IPS-18a (cell line): Measurements from ENCODE around the gene RERE.

Source experiments
- H3K27ac ChIP-seq: one replicate; pipeline ENCODE4 v1.5.1; 2013; ENCODE audit warnings: low read length
- H3K27me3 ChIP-seq: one replicate; pipeline ENCODE4 v1.6.1; 2013; ENCODE audit warnings: mild to moderate bottlenecking, low read length; ENCODE audit not compliant: control insufficient read depth, insufficient read depth
- H3K36me3 ChIP-seq: one replicate; pipeline ENCODE4 v1.6.1; 2013; ENCODE audit warnings: low read depth, low read length; ENCODE audit not compliant: control insufficient read depth
- H3K4me1 ChIP-seq: one replicate; pipeline ENCODE4 v1.6.1; 2013; ENCODE audit warnings: low read depth, low read length; ENCODE audit not compliant: control insufficient read depth
- H3K4me3 ChIP-seq: one replicate; pipeline ENCODE4 v1.5.1; 2013; ENCODE audit warnings: low read length
- H3K9ac ChIP-seq: one replicate; pipeline ENCODE4 v1.6.1; 2013; ENCODE audit warnings: mild to moderate bottlenecking, low read length, moderate library complexity
- H3K9me3 ChIP-seq: one replicate; pipeline ENCODE4 v1.6.1; 2013; ENCODE audit warnings: low read depth, low read length; ENCODE audit not compliant: control insufficient read depth

RERE gene

DNA sequence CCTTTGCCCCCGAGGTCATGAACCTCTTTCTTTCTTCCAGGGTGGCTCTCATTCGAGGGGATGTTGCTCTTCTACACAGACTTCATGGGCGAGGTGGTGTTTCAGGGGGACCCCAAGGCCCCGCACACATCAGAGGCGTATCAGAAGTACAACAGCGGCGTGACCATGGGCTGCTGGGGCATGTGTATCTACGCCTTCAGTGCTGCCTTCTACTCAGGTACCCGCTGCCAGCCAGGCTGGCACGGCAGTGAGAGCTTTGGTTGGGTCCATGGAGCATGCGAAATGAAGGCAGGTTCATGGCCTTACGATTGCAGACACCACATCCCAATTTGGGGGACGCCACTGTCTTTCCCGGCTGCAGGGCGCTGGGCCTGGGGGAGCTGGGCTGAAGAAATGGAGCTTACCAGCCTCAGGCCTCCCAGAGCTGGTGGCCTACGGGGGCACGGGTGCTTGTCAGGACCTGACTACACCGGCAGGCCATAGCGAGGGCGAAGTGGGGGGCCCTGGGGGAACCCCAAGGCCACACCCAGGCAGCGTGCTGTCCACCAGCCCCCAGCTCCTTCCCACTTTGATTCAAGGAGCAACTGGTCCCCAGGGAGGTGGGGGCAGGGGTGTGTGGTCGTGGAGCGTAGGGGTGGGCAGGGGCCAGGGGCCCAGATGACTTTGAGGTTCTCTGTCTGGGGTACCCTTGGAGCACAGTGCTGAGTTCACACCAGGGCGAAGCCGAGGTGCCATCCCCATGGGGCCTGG, 479.5 kb downstream of the RERE start:
- Histone ChIP-seq H3K4me1 (no peaks in the 10 kb centered on the region), H3K27ac (no peak overlapping the region), H3K4me3 (no peak overlapping the region), H3K36me3 (no peaks in the 10 kb centered on the region), H3K9me3 (no peaks in the 10 kb centered on the region), H3K9ac (no peak overlapping the region), H3K27me3 (no peaks in the 10 kb centered on the region)

GRCh38 chr1:8335246-8335645, 482.2 kb downstream of the RERE start:
- Histone ChIP-seq H3K9me3 (no peaks in the 10 kb centered on the region), H3K4me3 (no peak overlapping the region), H3K4me1 (no peaks in the 10 kb centered on the region), H3K9ac (no peak overlapping the region), H3K36me3 (no peaks in the 10 kb centered on the region), H3K27ac (no peak overlapping the region), H3K27me3 (no peaks in the 10 kb centered on the region)

- H3K9ac ChIP-seq = no peak overlapping the region
- H3K4me3 ChIP-seq = no peak overlapping the region
- H3K4me1 ChIP-seq = no peaks in the 10 kb centered on the region
- H3K36me3 ChIP-seq = no peaks in the 10 kb centered on the region
- H3K9me3 ChIP-seq = no peaks in the 10 kb centered on the region
- no peaks in the 10 kb centered on the region for H3K27me3 ChIP-seq
- no peak overlapping the region for H3K27ac ChIP-seq
Measured at GRCh38 chr1:8334106-8334851, 483.2 kb downstream of the RERE start.

DNA sequence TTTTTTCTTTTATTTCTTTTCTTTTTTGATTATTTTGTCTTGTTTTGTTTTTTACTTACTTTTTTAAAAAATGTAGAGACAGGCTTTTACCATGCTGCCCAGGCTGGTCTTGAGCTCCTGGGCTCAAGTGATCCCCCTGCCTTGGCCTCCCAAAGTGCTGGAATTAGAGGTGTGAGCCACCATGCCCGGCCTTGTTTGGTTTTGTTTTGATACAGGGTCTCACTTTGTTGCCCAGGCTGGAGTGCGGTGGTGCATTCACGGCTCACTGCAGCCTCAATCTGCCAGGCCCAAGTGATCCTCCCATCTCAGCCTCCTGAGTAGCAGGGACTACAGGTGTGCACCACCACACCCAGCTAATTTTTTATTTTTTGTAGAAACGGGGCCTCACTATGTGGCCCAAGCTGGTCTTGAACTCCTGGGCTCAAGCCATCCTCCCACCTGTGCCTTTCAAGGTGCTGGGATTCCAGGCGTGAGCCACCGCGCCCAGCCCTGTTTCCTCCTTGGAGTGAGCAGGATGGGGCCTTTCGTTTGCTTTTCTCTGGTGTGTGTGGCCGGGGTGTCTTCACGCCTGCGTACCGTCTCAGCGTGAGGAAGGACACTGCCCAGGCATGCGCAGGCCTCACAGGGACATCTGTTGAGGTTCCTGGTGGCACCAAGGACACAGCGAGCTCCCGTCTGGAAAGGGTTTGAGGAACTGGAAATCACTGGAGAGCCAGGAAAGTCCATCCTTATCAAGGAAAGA, 484.0 kb downstream of the RERE start:
- Histone ChIP-seq H3K4me3 (no peak overlapping the region), H3K27me3 (no peaks in the 10 kb centered on the region), H3K9ac (no peak overlapping the region), H3K36me3 (no peaks in the 10 kb centered on the region), H3K4me1 (no peaks in the 10 kb centered on the region), H3K9me3 (no peaks in the 10 kb centered on the region), H3K27ac (no peak overlapping the region)

GRCh38 chr1:8332806-8333205, 484.6 kb downstream of the RERE start:
- no peak overlapping the region for H3K27ac ChIP-seq
- H3K9ac ChIP-seq = no peak overlapping the region
- H3K4me1 ChIP-seq = no peaks in the 10 kb centered on the region
- no peaks in the 10 kb centered on the region for H3K36me3 ChIP-seq
- no peak overlapping the region for H3K4me3 ChIP-seq
- H3K9me3 ChIP-seq = no peaks in the 10 kb centered on the region
- no peaks in the 10 kb centered on the region for H3K27me3 ChIP-seq

DNA sequence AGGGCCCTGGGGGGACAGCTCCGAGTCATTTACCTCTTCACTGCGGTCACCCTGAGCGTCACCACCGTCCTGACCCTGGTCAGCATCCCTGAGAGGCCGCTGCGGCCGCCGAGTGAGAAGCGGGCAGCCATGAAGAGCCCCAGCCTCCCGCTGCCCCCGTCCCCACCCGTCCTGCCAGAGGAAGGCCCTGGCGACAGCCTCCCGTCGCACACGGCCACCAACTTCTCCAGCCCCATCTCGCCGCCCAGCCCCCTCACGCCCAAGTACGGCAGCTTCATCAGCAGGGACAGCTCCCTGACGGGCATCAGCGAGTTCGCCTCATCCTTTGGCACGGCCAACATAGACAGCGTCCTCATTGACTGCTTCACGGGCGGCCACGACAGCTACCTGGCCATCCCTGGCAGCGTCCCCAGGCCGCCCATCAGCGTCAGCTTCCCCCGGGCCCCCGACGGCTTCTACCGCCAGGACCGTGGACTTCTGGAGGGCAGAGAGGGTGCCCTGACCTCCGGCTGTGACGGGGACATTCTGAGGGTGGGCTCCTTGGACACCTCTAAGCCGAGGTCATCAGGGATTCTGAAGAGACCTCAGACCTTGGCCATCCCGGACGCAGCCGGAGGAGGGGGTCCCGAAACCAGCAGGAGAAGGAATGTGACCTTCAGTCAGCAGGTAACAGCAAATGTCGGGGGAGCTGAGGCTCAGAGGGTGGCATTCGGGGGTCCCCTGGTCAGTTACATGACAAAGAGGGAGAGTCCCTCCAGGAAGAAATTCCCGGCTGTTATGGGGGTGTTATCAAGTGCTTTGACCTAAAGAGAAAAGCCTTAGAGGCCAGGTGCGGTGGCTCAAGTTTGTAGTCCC, 486.9 kb downstream of the RERE start:
- Histone ChIP-seq H3K36me3 (no peaks in the 10 kb centered on the region), H3K9me3 (no peaks in the 10 kb centered on the region), H3K9ac (no peak overlapping the region), H3K27ac (no peak overlapping the region), H3K4me1 (no peaks in the 10 kb centered on the region), H3K4me3 (no peak overlapping the region), H3K27me3 (no peaks in the 10 kb centered on the region)

DNA sequence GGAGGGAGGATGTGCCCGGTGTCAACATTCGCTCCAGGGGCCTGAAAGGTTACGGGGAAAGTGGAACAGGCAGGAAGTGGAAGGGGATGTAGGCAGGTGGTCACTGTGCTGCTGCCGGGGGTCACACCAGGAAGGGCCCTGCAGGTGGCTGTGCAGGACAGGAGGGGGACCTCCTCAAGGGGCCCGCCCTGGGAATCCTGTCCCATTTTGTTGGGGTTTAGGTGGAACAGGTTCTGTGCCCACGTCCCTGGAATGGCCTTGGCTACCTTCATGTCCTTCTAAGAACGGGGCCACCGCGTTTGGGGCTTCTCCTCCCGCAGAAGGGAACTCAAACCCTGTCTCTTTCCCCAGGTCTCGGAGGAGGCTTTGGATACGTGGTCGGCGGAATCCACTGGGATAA, 487.6 kb downstream of the RERE start:
- H3K9ac ChIP-seq = no peak overlapping the region
- H3K4me1 ChIP-seq = no peaks in the 10 kb centered on the region
- no peaks in the 10 kb centered on the region for H3K36me3 ChIP-seq
- no peak overlapping the region for H3K27ac ChIP-seq
- no peaks in the 10 kb centered on the region for H3K27me3 ChIP-seq
- no peaks in the 10 kb centered on the region for H3K9me3 ChIP-seq
- H3K4me3 ChIP-seq = no peak overlapping the region

DNA sequence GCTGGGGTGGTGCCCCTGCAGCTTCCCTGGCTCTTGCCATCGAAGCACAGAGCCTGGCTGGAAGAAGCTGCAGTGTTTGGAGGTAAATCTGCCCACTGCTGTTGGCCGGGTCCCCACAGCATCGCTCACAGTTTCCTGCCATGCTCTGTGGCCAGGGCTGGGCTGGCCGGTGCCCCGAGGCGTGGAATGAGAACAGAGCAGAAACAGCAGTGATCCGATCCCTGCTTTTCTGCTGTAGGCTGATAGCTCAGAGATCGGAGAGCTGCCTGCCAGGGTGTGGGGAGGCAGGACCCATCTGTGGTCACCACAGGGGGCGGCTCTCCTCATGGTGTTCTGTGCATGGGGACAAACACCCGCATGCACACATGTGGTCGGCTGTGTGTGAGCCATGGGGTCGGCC, 488.0 kb downstream of the RERE start:
- H3K4me3 ChIP-seq = no peak overlapping the region
- H3K4me1 ChIP-seq = no peaks in the 10 kb centered on the region
- H3K27me3 ChIP-seq = no peaks in the 10 kb centered on the region
- H3K9me3 ChIP-seq = no peaks in the 10 kb centered on the region
- no peak overlapping the region for H3K9ac ChIP-seq
- H3K27ac ChIP-seq = no peak overlapping the region
- H3K36me3 ChIP-seq = no peaks in the 10 kb centered on the region

DNA sequence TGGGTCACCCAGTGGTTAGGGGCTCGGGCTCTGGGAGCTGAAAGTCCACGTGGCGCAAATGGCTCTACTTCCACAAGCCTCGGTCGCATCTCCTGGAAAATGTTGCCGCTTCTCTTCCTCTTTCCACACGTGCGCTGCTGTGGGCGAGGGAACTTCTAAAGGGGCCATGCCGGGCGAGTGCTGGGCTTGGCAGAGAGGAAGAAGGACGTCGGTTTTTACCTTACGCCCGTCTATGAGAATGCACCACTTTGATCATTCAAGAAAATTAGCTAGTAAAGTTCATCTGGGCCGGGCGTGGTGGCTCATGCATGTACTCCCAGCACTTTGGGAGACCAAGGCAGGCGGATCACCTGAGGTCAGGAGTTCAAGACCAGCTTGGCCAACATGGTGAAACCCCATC, 489.2 kb downstream of the RERE start:
- Histone ChIP-seq H3K4me1 (no peaks in the 10 kb centered on the region), H3K27me3 (no peaks in the 10 kb centered on the region), H3K9ac (no peak overlapping the region), H3K4me3 (no peak overlapping the region), H3K36me3 (no peaks in the 10 kb centered on the region), H3K27ac (no peak overlapping the region), H3K9me3 (no peaks in the 10 kb centered on the region)

DNA sequence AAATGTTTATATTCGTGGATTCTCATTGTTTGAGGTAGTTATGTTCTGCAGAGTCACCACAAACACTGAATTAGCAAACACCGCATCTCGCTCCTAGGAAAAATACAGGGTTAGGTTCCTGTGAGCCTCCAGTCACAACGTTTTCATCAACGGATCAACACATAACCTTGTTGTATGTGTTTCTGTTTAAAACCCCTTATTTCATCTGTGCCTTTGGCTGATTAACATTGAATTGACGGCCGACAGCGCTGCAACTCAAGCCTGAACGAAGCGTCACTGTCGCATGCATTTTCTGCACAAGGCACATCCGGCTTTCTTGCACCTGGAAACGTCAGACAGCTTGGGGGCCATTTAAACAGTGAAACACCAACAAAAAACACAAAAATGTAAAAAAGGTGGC, 491.2 kb downstream of the RERE start:
- Histone ChIP-seq H3K36me3 (no peaks in the 10 kb centered on the region), H3K9me3 (no peaks in the 10 kb centered on the region), H3K4me1 (no peaks in the 10 kb centered on the region), H3K4me3 (no peak overlapping the region), H3K27ac (no peak overlapping the region), H3K27me3 (no peaks in the 10 kb centered on the region), H3K9ac (no peak overlapping the region)

GRCh38 chr1:8325771-8326170, 491.7 kb downstream of the RERE start:
- Histone ChIP-seq H3K9me3 (no peaks in the 10 kb centered on the region), H3K27ac (no peak overlapping the region), H3K4me1 (no peaks in the 10 kb centered on the region), H3K27me3 (no peaks in the 10 kb centered on the region), H3K9ac (no peak overlapping the region), H3K36me3 (no peaks in the 10 kb centered on the region), H3K4me3 (no peak overlapping the region)
